ENCODE measurements around the gene LIMK1. TPM values are rescaled to one million over a fixed set of nuclear protein-coding genes. Genes with fewer than 3 reads are reported as not detected.
"Not testable (repeated sequence)": the region's sequence is repeated elsewhere in the genome, so short reads cannot be mapped to it uniquely, and the experiment has no call there.

LIMK1 gene
- total RNA-seq, 1 donor from 2014 or later, result 65.1 TPM

DNA sequence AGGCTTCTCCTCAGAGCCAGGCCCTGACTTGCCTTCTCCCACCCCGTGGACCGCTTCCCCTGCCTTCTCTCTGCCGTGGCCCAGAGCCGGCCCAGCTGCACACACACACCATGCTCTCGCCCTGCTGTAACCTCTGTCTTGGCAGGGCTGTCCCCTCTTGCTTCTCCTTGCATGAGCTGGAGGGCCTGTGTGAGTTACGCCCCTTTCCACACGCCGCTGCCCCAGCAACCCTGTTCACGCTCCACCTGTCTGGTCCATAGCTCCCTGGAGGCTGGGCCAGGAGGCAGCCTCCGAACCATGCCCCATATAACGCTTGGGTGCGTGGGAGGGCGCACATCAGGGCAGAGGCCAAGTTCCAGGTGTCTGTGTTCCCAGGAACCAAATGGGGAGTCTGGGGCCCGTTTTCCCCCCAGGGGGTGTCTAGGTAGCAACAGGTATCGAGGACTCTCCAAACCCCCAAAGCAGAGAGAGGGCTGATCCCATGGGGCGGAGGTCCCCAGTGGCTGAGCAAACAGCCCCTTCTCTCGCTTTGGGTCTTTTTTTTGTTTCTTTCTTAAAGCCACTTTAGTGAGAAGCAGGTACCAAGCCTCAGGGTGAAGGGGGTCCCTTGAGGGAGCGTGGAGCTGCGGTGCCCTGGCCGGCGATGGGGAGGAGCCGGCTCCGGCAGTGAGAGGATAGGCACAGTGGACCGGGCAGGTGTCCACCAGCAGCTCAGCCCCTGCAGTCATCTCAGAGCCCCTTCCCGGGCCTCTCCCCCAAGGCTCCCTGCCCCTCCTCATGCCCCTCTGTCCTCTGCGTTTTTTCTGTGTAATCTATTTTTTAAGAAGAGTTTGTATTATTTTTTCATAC is 38.0 kb downstream of the LIMK1 start:
- TF ChIP-seq, protein P1, sequence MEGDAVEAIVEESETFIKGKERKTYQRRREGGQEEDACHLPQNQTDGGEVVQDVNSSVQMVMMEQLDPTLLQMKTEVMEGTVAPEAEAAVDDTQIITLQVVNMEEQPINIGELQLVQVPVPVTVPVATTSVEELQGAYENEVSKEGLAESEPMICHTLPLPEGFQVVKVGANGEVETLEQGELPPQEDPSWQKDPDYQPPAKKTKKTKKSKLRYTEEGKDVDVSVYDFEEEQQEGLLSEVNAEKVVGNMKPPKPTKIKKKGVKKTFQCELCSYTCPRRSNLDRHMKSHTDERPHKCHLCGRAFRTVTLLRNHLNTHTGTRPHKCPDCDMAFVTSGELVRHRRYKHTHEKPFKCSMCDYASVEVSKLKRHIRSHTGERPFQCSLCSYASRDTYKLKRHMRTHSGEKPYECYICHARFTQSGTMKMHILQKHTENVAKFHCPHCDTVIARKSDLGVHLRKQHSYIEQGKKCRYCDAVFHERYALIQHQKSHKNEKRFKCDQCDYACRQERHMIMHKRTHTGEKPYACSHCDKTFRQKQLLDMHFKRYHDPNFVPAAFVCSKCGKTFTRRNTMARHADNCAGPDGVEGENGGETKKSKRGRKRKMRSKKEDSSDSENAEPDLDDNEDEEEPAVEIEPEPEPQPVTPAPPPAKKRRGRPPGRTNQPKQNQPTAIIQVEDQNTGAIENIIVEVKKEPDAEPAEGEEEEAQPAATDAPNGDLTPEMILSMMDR (IDR thresholded peaks at IDR 0.05; ENCODE audit: unreplicated experiment), result no peak
- H3K4me1 Mint-ChIP-seq (ENCODE audit: low read depth), result no peaks in the 10 kb centered on the region
- H3K4me3 Mint-ChIP-seq (ENCODE audit: low read depth), result no peak overlapping the region
- H3K27me3 Mint-ChIP-seq, result no peaks in the 10 kb centered on the region
- H3K36me3 Mint-ChIP-seq (ENCODE audit: insufficient read depth), result peaks cover 14% of the 10 kb centered on the region
- H3K27ac Mint-ChIP-seq, result no peak overlapping the region
- no peak for DNase-seq (ENCODE audit: low spot score, unreplicated experiment)
- H3K9me3 Mint-ChIP-seq (ENCODE audit: low read depth), result no peaks in the 10 kb centered on the region

DNA sequence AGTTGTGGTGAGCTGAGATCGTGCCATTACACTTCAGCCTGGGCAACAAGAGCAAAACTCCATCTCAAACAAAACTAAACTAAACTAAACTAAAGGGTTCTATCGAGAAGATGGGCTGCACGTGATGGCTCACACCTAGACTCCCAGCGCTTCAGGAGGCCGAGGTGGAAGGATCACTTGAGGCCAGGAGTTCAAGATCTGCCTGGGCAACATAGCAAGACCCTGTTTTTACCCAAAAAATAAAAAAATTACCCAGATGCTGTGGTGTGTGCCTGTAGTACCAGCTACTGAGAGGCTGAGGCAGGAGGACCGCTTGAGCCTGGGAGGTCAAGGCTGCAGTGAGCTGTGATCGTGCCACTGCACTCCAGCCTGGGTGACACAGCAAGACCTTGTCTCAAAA is 40.3 kb downstream of the LIMK1 start:
- H3K4me1 Mint-ChIP-seq (ENCODE audit: low read depth); DNase-seq (ENCODE audit: low spot score, unreplicated experiment); H3K36me3 Mint-ChIP-seq (ENCODE audit: insufficient read depth); H3K27me3 Mint-ChIP-seq; H3K4me3 Mint-ChIP-seq (ENCODE audit: low read depth); H3K27ac Mint-ChIP-seq; H3K9me3 Mint-ChIP-seq (ENCODE audit: low read depth): not testable (repeated sequence)

DNA sequence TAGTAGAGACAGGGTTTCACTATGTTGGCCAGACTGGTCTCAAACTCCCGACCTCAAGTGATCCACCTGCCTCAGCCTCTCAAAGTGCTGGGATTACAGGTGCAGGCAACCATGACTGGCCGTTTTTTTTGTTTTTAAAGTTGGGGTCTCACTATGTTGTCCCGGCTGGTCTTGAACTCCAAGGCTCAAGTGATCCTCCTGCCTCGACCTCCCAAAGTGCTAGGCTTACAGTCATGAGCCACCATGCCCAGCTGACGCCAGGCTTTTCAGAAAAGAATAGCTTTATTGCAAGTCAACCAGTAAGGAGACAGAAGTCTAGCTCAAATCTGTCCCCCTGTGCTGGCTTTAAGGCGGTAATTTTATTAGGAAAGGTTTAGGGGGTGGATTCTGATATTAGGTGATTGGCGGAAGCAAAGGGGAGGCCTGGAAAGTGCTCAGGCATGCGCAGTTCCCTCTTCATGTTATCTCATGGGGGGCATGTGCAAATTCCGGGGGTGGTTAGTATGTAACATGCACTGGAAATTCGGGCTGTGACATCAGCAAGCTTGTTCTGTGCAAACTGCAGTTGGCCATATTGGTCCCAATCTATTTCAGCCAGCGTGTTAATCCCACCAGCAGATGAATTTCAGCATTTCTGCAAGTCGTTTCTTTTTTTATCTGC is 42.7 kb downstream of the LIMK1 start:
- TF ChIP-seq, protein P1 (IDR thresholded peaks at IDR 0.05; ENCODE audit: unreplicated experiment), result no peak
- no peak overlapping the region for H3K27ac Mint-ChIP-seq

DNA sequence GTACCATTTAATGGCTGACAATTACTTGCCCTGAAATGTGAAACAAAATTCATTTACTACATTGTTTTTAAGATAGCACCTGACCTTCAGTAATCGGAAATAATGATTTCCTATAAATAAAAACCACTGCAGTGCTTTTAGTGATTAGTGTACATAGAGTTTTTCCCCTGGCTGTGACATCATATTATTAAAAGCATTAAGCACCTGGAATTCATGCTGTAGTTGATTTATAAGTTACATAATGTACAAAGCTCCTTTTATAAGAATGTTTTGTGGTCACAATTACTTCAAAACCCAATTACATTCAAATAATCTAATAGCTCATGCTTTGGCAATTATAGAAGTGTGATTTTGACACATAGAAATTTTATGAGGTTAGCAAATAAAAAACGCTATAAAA is 46.3 kb downstream of the LIMK1 start:
- TF ChIP-seq, protein P1 (IDR thresholded peaks at IDR 0.05; ENCODE audit: unreplicated experiment), result no peak
- Mint-ChIP-seq H3K36me3 (ENCODE audit: insufficient read depth) (no peaks in the 10 kb centered on the region), H3K27me3 (no peaks in the 10 kb centered on the region), H3K27ac (no peak overlapping the region), H3K9me3 (ENCODE audit: low read depth) (no peaks in the 10 kb centered on the region), H3K4me1 (ENCODE audit: low read depth) (no peaks in the 10 kb centered on the region), H3K4me3 (ENCODE audit: low read depth) (no peak overlapping the region)
- no peak for DNase-seq (ENCODE audit: low spot score, unreplicated experiment)

More for the DNA sequence above, 42.7 kb downstream of the LIMK1 start:
- Mint-ChIP-seq H3K36me3 (ENCODE audit: insufficient read depth) (peaks cover 2% of the 10 kb centered on the region), H3K27me3 (no peaks in the 10 kb centered on the region), H3K9me3 (ENCODE audit: low read depth) (no peaks in the 10 kb centered on the region), H3K4me1 (ENCODE audit: low read depth) (no peaks in the 10 kb centered on the region), H3K4me3 (ENCODE audit: low read depth) (no peak overlapping the region)
- DNase-seq (ENCODE audit: low spot score, unreplicated experiment), result no peak

DNA sequence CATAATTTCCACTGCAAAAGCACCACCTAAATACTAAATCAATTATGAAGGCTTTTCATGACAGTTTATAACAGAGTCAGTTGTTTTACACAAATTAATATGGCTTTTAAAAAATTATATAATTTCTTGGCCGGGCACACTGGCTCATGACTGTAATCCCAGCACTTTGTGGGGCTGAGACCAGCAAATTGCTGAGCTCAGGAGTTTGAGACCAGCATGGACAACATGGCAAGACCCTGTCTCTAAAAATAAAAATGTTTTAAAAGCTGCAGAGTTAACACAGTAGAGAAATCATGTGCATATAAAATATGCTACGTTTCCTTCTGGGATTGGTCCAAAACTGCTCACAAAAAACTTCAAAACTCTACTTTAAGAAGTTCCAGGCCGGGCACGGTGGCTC is 46.9 kb downstream of the LIMK1 start:
- H3K27ac Mint-ChIP-seq, result no peak overlapping the region
- H3K9me3 Mint-ChIP-seq (ENCODE audit: low read depth), result no peaks in the 10 kb centered on the region
- no peak for DNase-seq (ENCODE audit: low spot score, unreplicated experiment)
- TF ChIP-seq, protein P1 (IDR thresholded peaks at IDR 0.05; ENCODE audit: unreplicated experiment), result no peak
- no peaks in the 10 kb centered on the region for H3K4me1 Mint-ChIP-seq (ENCODE audit: low read depth)
- H3K36me3 Mint-ChIP-seq (ENCODE audit: insufficient read depth), result no peaks in the 10 kb centered on the region
- no peak overlapping the region for H3K4me3 Mint-ChIP-seq (ENCODE audit: low read depth)
- H3K27me3 Mint-ChIP-seq, result no peaks in the 10 kb centered on the region

Measured in progenitor cell of endocrine pancreas (in vitro differentiated cells).